Measurements from ENCODE around the gene MTA3. TPM values are rescaled to one million over a fixed set of nuclear protein-coding genes. Genes with fewer than 3 reads are reported as not detected.

Gene MTA3
- total RNA-seq, 3 donors from 2014 or later: 31.4 to 58.0 (median 49.2) TPM

- Histone ChIP-seq H3K9me3 (no peaks in the 10 kb centered on the region), H3K4me1 (peaks cover 0 to 4% of the 10 kb centered on the region in 2 donors), H3K4me3 (no peak overlapping the region), H3K27ac (no peak overlapping the region), H3K36me3 (no peaks in the 10 kb centered on the region), H3K27me3 (no peaks in the 10 kb centered on the region)
- DNase-seq (ENCODE audit: low spot score in 2 of 2): no peak
- TF ChIP-seq POLR2AphosphoS5 (IDR thresholded peaks at IDR 0.05) (no peak), POLR2A (IDR thresholded peaks at IDR 0.05) (no peak), CTCF (IDR thresholded peaks at IDR 0.05) (no peak)
- intact Hi-C loops (cut with DNase I; ENCODE audit: low total_unique reads): no loop called here
Observed at GRCh38 chr2:42797281-42797680, 228.8 kb downstream of the MTA3 start.

GRCh38 chr2:42799881-42800280 lies 231.4 kb downstream of the MTA3 start:
- H3K36me3 ChIP-seq: no peaks in the 10 kb centered on the region
- no peak overlapping the region for H3K27ac ChIP-seq
- no peak for DNase-seq (ENCODE audit: low spot score in 2 of 2)
- H3K27me3 ChIP-seq: no peaks in the 10 kb centered on the region
- no peaks in the 10 kb centered on the region for H3K9me3 ChIP-seq
- intact Hi-C loops (cut with DNase I; ENCODE audit: low total_unique reads): no loop called here
- H3K4me1 ChIP-seq: peaks cover 0 to 4% of the 10 kb centered on the region in 2 donors
- TF ChIP-seq CTCF (IDR thresholded peaks at IDR 0.05) (no peak), POLR2A (IDR thresholded peaks at IDR 0.05) (no peak), POLR2AphosphoS5 (IDR thresholded peaks at IDR 0.05) (no peak)
- H3K4me3 ChIP-seq: no peak overlapping the region

GRCh38 chr2:42800461-42800962 lies 232.1 kb downstream of the MTA3 start:
- intact Hi-C loops (cut with DNase I; ENCODE audit: low total_unique reads): no loop called here
- TF ChIP-seq CTCF (IDR thresholded peaks at IDR 0.05) (no peak), POLR2AphosphoS5 (IDR thresholded peaks at IDR 0.05) (no peak), POLR2A (IDR thresholded peaks at IDR 0.05) (no peak)
- H3K27me3 ChIP-seq: no peaks in the 10 kb centered on the region
- no peak for DNase-seq (ENCODE audit: low spot score in 2 of 2)
- H3K27ac ChIP-seq: no peak overlapping the region
- H3K9me3 ChIP-seq: no peaks in the 10 kb centered on the region
- no peaks in the 10 kb centered on the region for H3K36me3 ChIP-seq
- H3K4me1 ChIP-seq: peaks cover 0 to 4% of the 10 kb centered on the region in 2 donors
- no peak overlapping the region for H3K4me3 ChIP-seq

- Histone ChIP-seq H3K4me1 (peaks cover 0 to 4% of the 10 kb centered on the region in 2 donors), H3K9me3 (no peaks in the 10 kb centered on the region), H3K27ac (peak overlapping the region in 1 of 2 donors; percentile 29), H3K4me3 (no peak overlapping the region), H3K36me3 (no peaks in the 10 kb centered on the region), H3K27me3 (no peaks in the 10 kb centered on the region)
- TF ChIP-seq CTCF (IDR thresholded peaks at IDR 0.05) (no peak), POLR2AphosphoS5 (IDR thresholded peaks at IDR 0.05) (no peak)
- DNase-seq (ENCODE audit: low spot score in 2 of 2): no peak
- intact Hi-C loops (cut with DNase I; ENCODE audit: low total_unique reads): no loop called here
Observed at GRCh38 chr2:42800981-42801380, 232.5 kb downstream of the MTA3 start.

GRCh38 chr2:42801381-42801780 lies 232.9 kb downstream of the MTA3 start:
- peaks cover 0 to 4% of the 10 kb centered on the region in 2 donors for H3K4me1 ChIP-seq
- intact Hi-C loops (cut with DNase I; ENCODE audit: low total_unique reads): no loop called here
- H3K4me3 ChIP-seq: no peak overlapping the region
- H3K36me3 ChIP-seq: no peaks in the 10 kb centered on the region
- DNase-seq (ENCODE audit: low spot score in 2 of 2): no peak
- no peaks in the 10 kb centered on the region for H3K27me3 ChIP-seq
- TF ChIP-seq CTCF (IDR thresholded peaks at IDR 0.05) (no peak), POLR2AphosphoS5 (IDR thresholded peaks at IDR 0.05) (no peak), POLR2A (IDR thresholded peaks at IDR 0.05) (no peak)
- H3K27ac ChIP-seq: peak overlapping the region in 1 of 2 donors; percentile 29
- H3K9me3 ChIP-seq: no peaks in the 10 kb centered on the region

Measured in breast epithelium (tissue), 4 donors.